OCI-LY7 (cell line): ENCODE measurements around the gene NUDT16. TPM values are rescaled to one million over a fixed set of nuclear protein-coding genes. Genes with fewer than 3 reads are reported as not detected.

Experiments used
- BruUV-seq: library from RNA; stranded (reverse); fragments of 400-500 nt; replicated peaks from 2 replicates; lab custom pipeline; 2021; lab: Mats Ljungman, UMichigan
- CTCF ChIA-PET: fragments of 300-600 bp; sonication (Branson Sonifier 250); formaldehyde crosslinking; loops from one replicate; lab custom pipeline; 2022; ENCODE audit warnings: antibody characterized with exemption; ENCODE audit not compliant: unreplicated experiment; lab: Charles Lee
- POLR2A ChIA-PET: fragments of 300-600 bp; sonication (Branson Sonifier 250); formaldehyde crosslinking; loops from one replicate; lab custom pipeline; 2022; ENCODE audit warnings: antibody characterized with exemption; lab: Charles Lee
- DNase-seq: peaks from one replicate; pipeline ENCODE4 v3.0.0-alpha.2; 2015; ENCODE audit warnings: low spot score
- H2AFZ ChIP-seq: fragments of 200-600 bp; sonication (generic), shearing (Covaris generic); 2 replicates; pipeline ENCODE4 v1.6.1; 2014; ENCODE audit warnings: mild to moderate bottlenecking, antibody characterized with exemption, low read length, moderate library complexity
- H3K27ac ChIP-seq: fragments of 200-600 bp; sonication (generic); 2 replicates; pipeline ENCODE4 v1.5.1; 2014; ENCODE audit warnings: mixed run types, low read depth, mild to moderate bottlenecking, moderate library complexity, low read length, inconsistent platforms; ENCODE audit not compliant: poor library complexity, severe bottlenecking
- H3K36me3 ChIP-seq: fragments of 200-600 bp; sonication (generic); 2 replicates; pipeline ENCODE4 v1.6.1; 2014; ENCODE audit warnings: mild to moderate bottlenecking, antibody characterized with exemption, low read length, moderate library complexity, mixed read lengths; ENCODE audit not compliant: insufficient read depth
- H3K4me1 ChIP-seq: fragments of 200-600 bp; sonication (generic); 2 replicates; pipeline ENCODE4 v1.5.1; 2014; ENCODE audit warnings: mild to moderate bottlenecking, low read length; ENCODE audit not compliant: insufficient read depth, poor library complexity, severe bottlenecking
- H3K4me2 ChIP-seq: fragments of 200-600 bp; sonication (generic); 2 replicates; pipeline ENCODE4 v1.6.1; 2014; ENCODE audit warnings: mild to moderate bottlenecking, low read length
- H3K4me3 ChIP-seq: fragments of 200-600 bp; sonication (generic); 2 replicates; pipeline ENCODE4 v1.5.1; 2014; ENCODE audit warnings: mild to moderate bottlenecking, low read depth, low read length; ENCODE audit not compliant: poor library complexity, severe bottlenecking
- H3K79me2 ChIP-seq: fragments of 200-600 bp; sonication (generic); 2 replicates; pipeline ENCODE4 v1.6.1; 2016; ENCODE audit warnings: low read depth, mild to moderate bottlenecking, low read length, moderate library complexity, mixed read lengths; ENCODE audit not compliant: insufficient read depth
- H3K9me2 ChIP-seq: fragments of 200-600 bp; sonication (generic); 2 replicates; pipeline ENCODE4 v1.6.1; 2016; ENCODE audit warnings: mild to moderate bottlenecking, low read length, mixed read lengths; ENCODE audit not compliant: insufficient read depth
- H3K9me3 ChIP-seq: fragments of 200-600 bp; sonication (generic); 2 replicates; pipeline ENCODE4 v1.6.1; 2014; ENCODE audit warnings: mild to moderate bottlenecking, mixed run types, low read length, mixed read lengths
- H4K20me1 ChIP-seq: fragments of 200-600 bp; sonication (generic); 2 replicates; pipeline ENCODE4 v1.6.1; 2014; ENCODE audit warnings: mild to moderate bottlenecking, antibody characterized with exemption, low read length, moderate library complexity, mixed read lengths; ENCODE audit not compliant: insufficient read depth
- CTCF ChIP-seq: fragments of 200-600 bp; sonication (generic); conservative IDR thresholded peaks from 2 replicates; pipeline ENCODE4 v1.5.1; 2014; ENCODE audit warnings: mild to moderate bottlenecking, antibody characterized with exemption, low read length, moderate library complexity, mixed read lengths
- EZH2phosphoT487 ChIP-seq: fragments of 200-600 bp; sonication (generic); IDR thresholded peaks from 2 replicates; pipeline ENCODE4 v1.6.1; 2018; ENCODE audit warnings: low read depth, borderline replicate concordance, mild to moderate bottlenecking, mixed run types, antibody characterized with exemption, low read length, moderate library complexity, mixed read lengths
- intact Hi-C: fragments of 100-400 bp; cut with micrococcal nuclease; formaldehyde crosslinking; loops from one replicate; pipeline ENCODE4 v1.10.0; 2022; ENCODE audit not compliant: unreplicated experiment
- total RNA-seq, 2 experiments: library from RNA; depleted of rRNA in 1 of 2; stranded (reverse); fragments of >200 nt in 1 of 2; shearing (Covaris generic) in 1 of 2; gene quantifications; 2 replicates each; pipeline ENCODE4 v1.2.3, GENCODE V29; 2014 to 2022

NUDT16 gene
- total RNA-seq, 2 experiments from 2014 or later = 8.7 to 12.5 TPM

- BruUV-seq = no TSS peak
- intact Hi-C loops = no loop called here
- CTCF ChIA-PET = no interaction called here
Observed at GRCh38 chr3:131394400-131394799, 12.8 kb downstream of the NUDT16 start.

GRCh38 chr3:131396170-131396569, 14.6 kb downstream of the NUDT16 start:
- no peaks in the 10 kb centered on the region for H3K9me3 ChIP-seq
- intact Hi-C loops = no loop called here
- H3K9me2 ChIP-seq = no peaks in the 10 kb centered on the region
- H3K4me1 ChIP-seq = no peaks in the 10 kb centered on the region
- H3K27ac ChIP-seq = no peak overlapping the region
- H3K79me2 ChIP-seq = no peaks in the 10 kb centered on the region
- no peak overlapping the region for H2AFZ ChIP-seq
- POLR2A ChIA-PET = interaction anchor here (0.7 kb wide), 1 partner anchor 1772 kb away, joined by 3 read pairs; no protein-coding TSS in a partner anchor
- no peak overlapping the region for H3K4me3 ChIP-seq
- no peaks in the 10 kb centered on the region for H3K36me3 ChIP-seq
- BruUV-seq = no TSS peak
- no peak for TF ChIP-seq EZH2phosphoT487
- TF ChIP-seq CTCF = no peak
- H4K20me1 ChIP-seq = no peaks in the 10 kb centered on the region
- no peak for DNase-seq
- H3K4me2 ChIP-seq = no peak overlapping the region
- CTCF ChIA-PET = no interaction called here

More at GRCh38 chr3:131394400-131394799, 12.8 kb downstream of the NUDT16 start:
- Histone ChIP-seq H3K4me2 (no peak overlapping the region), H3K36me3 (no peaks in the 10 kb centered on the region), H3K27ac (no peak overlapping the region), H3K4me3 (no peak overlapping the region), H3K9me3 (no peaks in the 10 kb centered on the region), H4K20me1 (no peaks in the 10 kb centered on the region), H3K4me1 (no peaks in the 10 kb centered on the region), H3K9me2 (no peaks in the 10 kb centered on the region), H3K79me2 (no peaks in the 10 kb centered on the region), H2AFZ (no peak overlapping the region)
- DNase-seq = no peak
- TF ChIP-seq EZH2phosphoT487 (no peak), CTCF (no peak)
- POLR2A ChIA-PET = interaction anchor here (0.7 kb wide), 1 partner anchor 14 kb away, joined by 3 read pairs; no protein-coding TSS in a partner anchor

GRCh38 chr3:131397889-131398288, 16.3 kb downstream of the NUDT16 start:
- CTCF ChIA-PET = no interaction called here
- Histone ChIP-seq H3K79me2 (no peaks in the 10 kb centered on the region), H3K4me1 (no peaks in the 10 kb centered on the region), H3K4me2 (no peak overlapping the region), H3K36me3 (no peaks in the 10 kb centered on the region), H3K9me2 (no peaks in the 10 kb centered on the region), H3K27ac (no peak overlapping the region), H3K9me3 (no peaks in the 10 kb centered on the region), H2AFZ (no peak overlapping the region), H3K4me3 (no peak overlapping the region), H4K20me1 (no peaks in the 10 kb centered on the region)
- intact Hi-C loops = no loop called here
- TF ChIP-seq EZH2phosphoT487 (no peak), CTCF (no peak)
- no peak for DNase-seq
- BruUV-seq = no TSS peak
- POLR2A ChIA-PET = interaction anchor here (1.2 kb wide), 1 partner anchor 15 kb away, joined by 3 read pairs; no protein-coding TSS in a partner anchor
